Bronchial epithelial cell (primary cell): ENCODE data around the gene IGF2BP1. TPM values are rescaled to one million over a fixed set of nuclear protein-coding genes. Genes with fewer than 3 reads are reported as not detected.

Experiments used
- DNase-seq: peaks from one replicate; pipeline ENCODE4 v3.0.0-alpha.2; 2010; ENCODE audit warnings: low read depth
- FAIRE-seq: peaks from 2 replicates; lab custom pipeline; 2011; peaks lifted over from hg19 to GRCh38; lab: Jason Lieb, UNC
- H3K27me3 ChIP-seq: 2 replicates; pipeline ENCODE4 v1.5.1; 2011; ENCODE audit warnings: low read length; ENCODE audit not compliant: control insufficient read depth, insufficient read depth
- H3K36me3 ChIP-seq: 2 replicates; pipeline ENCODE4 v1.5.1; 2011; ENCODE audit warnings: low read length; ENCODE audit not compliant: control insufficient read depth, insufficient read depth
- H3K4me3 ChIP-seq: 2 replicates; pipeline ENCODE4 v1.5.1; 2011; ENCODE audit warnings: mild to moderate bottlenecking, low read depth, low read length, control low read depth
- CTCF ChIP-seq: IDR thresholded peaks from 2 replicates; pipeline ENCODE4 v1.5.1; 2011; ENCODE audit warnings: mild to moderate bottlenecking, moderate library complexity, low read length, control low read depth, inconsistent platforms; ENCODE audit not compliant: insufficient read depth, severe bottlenecking
- total RNA-seq: library from RNA; depleted of rRNA; stranded (reverse); fragments of >200 nt; gene quantifications from 2 replicates; pipeline ENCODE4 v1.2.1, GENCODE V29; 2014

The IGF2BP1 gene
- total RNA-seq, 1 donor from 2014 or later = not detected

GRCh38 chr17:49071106-49071505 lies 73.9 kb downstream of the IGF2BP1 start:
- Histone ChIP-seq H3K36me3 (no peaks in the 10 kb centered on the region), H3K4me3 (no peak overlapping the region), H3K27me3 (no peaks in the 10 kb centered on the region)
- no peak for TF ChIP-seq CTCF
- FAIRE-seq (no peak), DNase-seq (no peak)

GRCh38 chr17:49074851-49075540 lies 77.8 kb downstream of the IGF2BP1 start:
- no peak for FAIRE-seq
- TF ChIP-seq CTCF = no peak
- no peak for DNase-seq

GRCh38 chr17:49076573-49077384 lies 79.6 kb downstream of the IGF2BP1 start:
- FAIRE-seq = peak; percentile 76
- TF ChIP-seq CTCF = no peak
- Histone ChIP-seq H3K36me3 (no peaks in the 10 kb centered on the region), H3K4me3 (no peak overlapping the region), H3K27me3 (no peaks in the 10 kb centered on the region)
- DNase-seq = peak; percentile 56

More at GRCh38 chr17:49074851-49075540, 77.8 kb downstream of the IGF2BP1 start:
- no peaks in the 10 kb centered on the region for H3K27me3 ChIP-seq
- no peaks in the 10 kb centered on the region for H3K36me3 ChIP-seq
- H3K4me3 ChIP-seq = no peak overlapping the region

GRCh38 chr17:49078248-49078647 lies 81.1 kb downstream of the IGF2BP1 start:
- DNase-seq = no peak
- Histone ChIP-seq H3K4me3 (no peak overlapping the region), H3K27me3 (no peaks in the 10 kb centered on the region), H3K36me3 (no peaks in the 10 kb centered on the region)
- no peak for TF ChIP-seq CTCF
- no peak for FAIRE-seq

GRCh38 chr17:49079840-49080663 lies 82.9 kb downstream of the IGF2BP1 start:
- no peak for FAIRE-seq
- no peak for DNase-seq
- no peaks in the 10 kb centered on the region for H3K36me3 ChIP-seq
- H3K27me3 ChIP-seq = no peaks in the 10 kb centered on the region
- H3K4me3 ChIP-seq = no peak overlapping the region
- no peak for TF ChIP-seq CTCF
